Transverse colon (tissue), 4 donors: ENCODE results near the gene RTN4RL1.

Experiments
- CTCF ChIP-seq, 5 experiments: fragments of 200-600 bp in 3 of 5; fragments of 450-650 bp in 2 of 5; sonication (generic) in 3 of 5; IDR thresholded peaks; 1 replicate in 2 of 5; 2 replicates in 3 of 5; pipeline ENCODE4 v1.5.1; 2016 to 2017; ENCODE audit warnings: antibody characterized with exemption in 5 of 5, inconsistent platforms in 3 of 5, mild to moderate bottlenecking in 2 of 5, moderate library complexity in 1 of 5
- POLR2AphosphoS5 ChIP-seq, 3 donors: sonication (generic); formaldehyde crosslinking; IDR thresholded peaks; one replicate each; pipeline ENCODE4 v1.6.1; 2016; ENCODE audit warnings: antibody characterized with exemption in 3 of 3

GRCh38 chr17:1931844-1932579, 93.1 kb downstream of the RTN4RL1 start:
- no peak for TF ChIP-seq CTCF (IDR thresholded peaks at IDR 0.05)
- TF ChIP-seq POLR2AphosphoS5 (IDR thresholded peaks at IDR 0.05): no peak
